Loucy (cell line): ENCODE results near the gene TNFRSF19.

Source experiments
- EZH2phosphoT487 ChIP-seq: fragments of 200-600 bp; IDR thresholded peaks from 2 replicates; pipeline ENCODE4 v1.6.1; 2018; ENCODE audit warnings: antibody characterized with exemption, mild to moderate bottlenecking, moderate library complexity, borderline replicate concordance
- TF ChIP-seq, protein P1 (sequence below): fragments of 200-600 bp; sonication (generic); conservative IDR thresholded peaks from 2 replicates; pipeline ENCODE4 v1.5.1; 2014; ENCODE audit warnings: mild to moderate bottlenecking, antibody characterized with exemption, low read length

GRCh38 chr13:23578411-23579071, 8.3 kb downstream of the TNFRSF19 start:
- TF ChIP-seq, protein P1, sequence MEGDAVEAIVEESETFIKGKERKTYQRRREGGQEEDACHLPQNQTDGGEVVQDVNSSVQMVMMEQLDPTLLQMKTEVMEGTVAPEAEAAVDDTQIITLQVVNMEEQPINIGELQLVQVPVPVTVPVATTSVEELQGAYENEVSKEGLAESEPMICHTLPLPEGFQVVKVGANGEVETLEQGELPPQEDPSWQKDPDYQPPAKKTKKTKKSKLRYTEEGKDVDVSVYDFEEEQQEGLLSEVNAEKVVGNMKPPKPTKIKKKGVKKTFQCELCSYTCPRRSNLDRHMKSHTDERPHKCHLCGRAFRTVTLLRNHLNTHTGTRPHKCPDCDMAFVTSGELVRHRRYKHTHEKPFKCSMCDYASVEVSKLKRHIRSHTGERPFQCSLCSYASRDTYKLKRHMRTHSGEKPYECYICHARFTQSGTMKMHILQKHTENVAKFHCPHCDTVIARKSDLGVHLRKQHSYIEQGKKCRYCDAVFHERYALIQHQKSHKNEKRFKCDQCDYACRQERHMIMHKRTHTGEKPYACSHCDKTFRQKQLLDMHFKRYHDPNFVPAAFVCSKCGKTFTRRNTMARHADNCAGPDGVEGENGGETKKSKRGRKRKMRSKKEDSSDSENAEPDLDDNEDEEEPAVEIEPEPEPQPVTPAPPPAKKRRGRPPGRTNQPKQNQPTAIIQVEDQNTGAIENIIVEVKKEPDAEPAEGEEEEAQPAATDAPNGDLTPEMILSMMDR = peak; percentile 58
- TF ChIP-seq EZH2phosphoT487 = no peak
